Right cardiac atrium (tissue), 5 donors: ENCODE results near the gene PGLYRP4. TPM values are rescaled to one million over a fixed set of nuclear protein-coding genes. Genes with fewer than 3 reads are reported as not detected.

Experiments
- ATAC-seq, 2 donors: fragments of 200-7000 bp; cut with Tn5 transposase; one replicate each; pipeline versions ENCODE4 v1.8.0 to v1.9.1; 2020; ENCODE audit warnings: moderate library complexity in 2 of 2, mild to moderate bottlenecking in 1 of 2
- DNase-seq, 3 donors: peaks; one replicate each; pipeline ENCODE4 v3.0.0-alpha.2; 2020
- H3K27ac ChIP-seq: one replicate; pipeline ENCODE4 v1.5.1; 2013; ENCODE audit warnings: mild to moderate bottlenecking, low read length, control low read depth, moderate library complexity
- H3K27me3 ChIP-seq: one replicate; pipeline ENCODE4 v1.6.1; 2013; ENCODE audit not compliant: control insufficient read depth, insufficient read depth
- H3K4me1 ChIP-seq: one replicate; pipeline ENCODE4 v1.6.1; 2013; ENCODE audit warnings: low read length; ENCODE audit not compliant: control insufficient read depth, insufficient read depth
- H3K4me3 ChIP-seq: one replicate; pipeline ENCODE4 v1.5.1; 2013; ENCODE audit warnings: low read length, control low read depth
- H3K9me3 ChIP-seq: one replicate; pipeline ENCODE4 v1.6.1; 2013; ENCODE audit warnings: low read length; ENCODE audit not compliant: control insufficient read depth
- WGBS: extraction: QIAGEN DNeasy Blood & Tissue Kit; methylation state at CpG from one replicate; pipeline ENCODE4 v1.1.7; 2013; 5-methylcytosine and 5-hydroxymethylcytosine counted together
- intact Hi-C, 4 donors: fragments of 100-400 bp; cut with DNase I; formaldehyde crosslinking; loops; one replicate each; pipeline versions ENCODE4 v1.11.0 to v1.14.0; 2022 to 2023
- polyA plus RNA-seq: library from polyadenylated mRNA; stranded (reverse); fragments of 200-250 nt; gene quantifications from one replicate; pipeline ENCODE4 v1.2.3, GENCODE V29; 2013
- total RNA-seq, 4 donors: library from RNA; stranded (reverse); fragmentation: NEBNext Ultra II Directional; extraction: Animal tissue kit (Norgen Biotek cat#: 25700); gene quantifications; one replicate each; pipeline ENCODE4 v1.2.1, GENCODE V29; 2021
- donor health status: healthy with polysubstance abuse.
- donor health status: DM: no; HTN: yes; CAD: no.
- donor health status: DM: no; HTN: no; CAD: no.
- donor health status: DM: no; HTN: yes; CAD: no; lungs with severe emphysema.
- donor health status: DM: yes; HTN: yes; CAD: no.

Gene PGLYRP4
- total and polyA plus RNA-seq, 5 donors, result not detected

GRCh38 chr1:153374071-153374470, 25.4 kb upstream of the PGLYRP4 start:
- H3K27ac ChIP-seq, result no peak overlapping the region
- no peaks in the 10 kb centered on the region for H3K9me3 ChIP-seq
- H3K4me3 ChIP-seq, result no peak overlapping the region
- intact Hi-C loops, result no loop called here
- DNase-seq (no peak), ATAC-seq (no peak)
- 70% methylated on average over 2 of the region's 2 CpGs for WGBS
- H3K27me3 ChIP-seq, result no peaks in the 10 kb centered on the region
- no peaks in the 10 kb centered on the region for H3K4me1 ChIP-seq

- ATAC-seq (no peak), DNase-seq (no peak)
- Histone ChIP-seq H3K4me3 (no peak overlapping the region), H3K4me1 (no peaks in the 10 kb centered on the region), H3K9me3 (no peaks in the 10 kb centered on the region), H3K27me3 (no peaks in the 10 kb centered on the region), H3K27ac (no peak overlapping the region)
- WGBS, result 83% methylated on average over 2 of the region's 2 CpGs
- intact Hi-C loops, result no loop called here
Measured at GRCh38 chr1:153372571-153372970, 23.9 kb upstream of the PGLYRP4 start.

- Histone ChIP-seq H3K27me3 (no peaks in the 10 kb centered on the region), H3K4me3 (no peak overlapping the region), H3K27ac (no peak overlapping the region), H3K9me3 (no peaks in the 10 kb centered on the region), H3K4me1 (no peaks in the 10 kb centered on the region)
- intact Hi-C loops, result no loop called here
- WGBS, result 92% methylated on average over 1 of the region's 1 CpG
- DNase-seq (no peak), ATAC-seq (no peak)
Measured at GRCh38 chr1:153371231-153371630, 22.6 kb upstream of the PGLYRP4 start.

GRCh38 chr1:153370146-153370545, 21.5 kb upstream of the PGLYRP4 start:
- no peaks in the 10 kb centered on the region for H3K9me3 ChIP-seq
- no peaks in the 10 kb centered on the region for H3K4me1 ChIP-seq
- intact Hi-C loops, result no loop called here
- no peak overlapping the region for H3K27ac ChIP-seq
- no peaks in the 10 kb centered on the region for H3K27me3 ChIP-seq
- 71% methylated on average over 3 of the region's 3 CpGs for WGBS
- DNase-seq (no peak), ATAC-seq (no peak)
- no peak overlapping the region for H3K4me3 ChIP-seq

- H3K27ac ChIP-seq, result no peak overlapping the region
- WGBS, result 62% methylated on average over 2 of the region's 2 CpGs
Measured at GRCh38 chr1:153368495-153368894, 19.9 kb upstream of the PGLYRP4 start.

GRCh38 chr1:153367090-153367489, 18.4 kb upstream of the PGLYRP4 start:
- Histone ChIP-seq H3K9me3 (no peaks in the 10 kb centered on the region), H3K4me3 (no peak overlapping the region), H3K4me1 (no peaks in the 10 kb centered on the region), H3K27ac (no peak overlapping the region), H3K27me3 (no peaks in the 10 kb centered on the region)
- no peak for ATAC-seq
- WGBS, result 58% methylated on average over 2 of the region's 2 CpGs
- DNase-seq, result no peak
- intact Hi-C loops, result no loop called here

More at GRCh38 chr1:153368495-153368894, 19.9 kb upstream of the PGLYRP4 start:
- H3K4me3 ChIP-seq, result no peak overlapping the region
- no peak for ATAC-seq
- H3K27me3 ChIP-seq, result no peaks in the 10 kb centered on the region
- no peaks in the 10 kb centered on the region for H3K4me1 ChIP-seq
- intact Hi-C loops, result no loop called here
- no peak for DNase-seq
- H3K9me3 ChIP-seq, result no peaks in the 10 kb centered on the region

- H3K4me3 ChIP-seq, result no peak overlapping the region
- WGBS, result 76% methylated on average over 6 of the region's 6 CpGs
- ATAC-seq (no peak), DNase-seq (no peak)
- no peak overlapping the region for H3K27ac ChIP-seq
- no peaks in the 10 kb centered on the region for H3K9me3 ChIP-seq
- intact Hi-C loops, result no loop called here
- no peaks in the 10 kb centered on the region for H3K27me3 ChIP-seq
- no peaks in the 10 kb centered on the region for H3K4me1 ChIP-seq
Measured at GRCh38 chr1:153366261-153366660, 17.6 kb upstream of the PGLYRP4 start.

GRCh38 chr1:153365696-153366095, 17.1 kb upstream of the PGLYRP4 start:
- no peak for ATAC-seq
- 59% methylated on average over 8 of the region's 8 CpGs for WGBS
- no peaks in the 10 kb centered on the region for H3K27me3 ChIP-seq
- H3K4me3 ChIP-seq, result no peak overlapping the region
- H3K27ac ChIP-seq, result no peak overlapping the region
- DNase-seq, result no peak
- intact Hi-C loops, result no loop called here
- no peaks in the 10 kb centered on the region for H3K4me1 ChIP-seq
- H3K9me3 ChIP-seq, result no peaks in the 10 kb centered on the region

- no peak for ATAC-seq
- no peaks in the 10 kb centered on the region for H3K27me3 ChIP-seq
- H3K27ac ChIP-seq, result no peak overlapping the region
- no peak overlapping the region for H3K4me3 ChIP-seq
- intact Hi-C loops, result no loop called here
- H3K9me3 ChIP-seq, result no peaks in the 10 kb centered on the region
- 77% methylated on average over 12 of the region's 12 CpGs for WGBS
- DNase-seq, result no peak
- no peaks in the 10 kb centered on the region for H3K4me1 ChIP-seq
Measured at GRCh38 chr1:153364766-153365666, 16.4 kb upstream of the PGLYRP4 start.

- no peaks in the 10 kb centered on the region for H3K4me1 ChIP-seq
- H3K27ac ChIP-seq, result no peak overlapping the region
- H3K4me3 ChIP-seq, result no peak overlapping the region
- no peak for ATAC-seq
- H3K9me3 ChIP-seq, result no peaks in the 10 kb centered on the region
- no peaks in the 10 kb centered on the region for H3K27me3 ChIP-seq
- intact Hi-C loops, result no loop called here
- no peak for DNase-seq
Measured at GRCh38 chr1:153364156-153364555, 15.5 kb upstream of the PGLYRP4 start.

- no peak for ATAC-seq
- Histone ChIP-seq H3K27me3 (no peaks in the 10 kb centered on the region), H3K27ac (no peak overlapping the region), H3K4me1 (no peaks in the 10 kb centered on the region), H3K4me3 (no peak overlapping the region), H3K9me3 (no peaks in the 10 kb centered on the region)
- 71% methylated on average over 3 of the region's 3 CpGs for WGBS
- intact Hi-C loops, result no loop called here
- no peak for DNase-seq
Measured at GRCh38 chr1:153363641-153364040, 15.0 kb upstream of the PGLYRP4 start.
